Ovary (tissue), 9 donors: ENCODE results near the gene SGTA. TPM values are rescaled to one million over a fixed set of nuclear protein-coding genes. Genes with fewer than 3 reads are reported as not detected.

Source experiments
- DNase-seq, 5 donors: peaks; one replicate each; pipeline ENCODE4 v3.0.0-alpha.2; 2019 to 2020
- H3K27ac ChIP-seq, 2 donors: fragments of 200-600 bp; one replicate each; pipeline versions ENCODE4 v1.5.1 to v1.8.0; 2019 to 2022
- H3K27me3 ChIP-seq: fragments of 200-600 bp; one replicate; pipeline ENCODE4 v1.8.0; 2022
- H3K36me3 ChIP-seq: fragments of 200-600 bp; sonication (generic); one replicate; pipeline ENCODE4 v1.5.1; 2019
- H3K4me1 ChIP-seq: one replicate; pipeline ENCODE4 v1.8.1; 2013; ENCODE audit warnings: mild to moderate bottlenecking, moderate library complexity; ENCODE audit not compliant: insufficient read depth
- H3K4me3 ChIP-seq: fragments of 200-600 bp; sonication (generic); one replicate; pipeline ENCODE4 v1.5.1; 2017
- H3K9me3 ChIP-seq, 2 donors: fragments of 200-600 bp in 1 of 2; sonication (generic) in 1 of 2; one replicate each; pipeline versions ENCODE4 v1.5.1 to v1.8.1; 2013 to 2019; ENCODE audit warnings: mild to moderate bottlenecking in 1 of 2, moderate library complexity in 1 of 2
- CTCF ChIP-seq, 3 donors: fragments of 450-650 bp in 2 of 3; fragments of 200-600 bp in 1 of 3; IDR thresholded peaks; one replicate each; pipeline versions ENCODE4 v1.5.1 to v1.8.0; 2016 to 2022; ENCODE audit warnings: antibody characterized with exemption in 3 of 3, mild to moderate bottlenecking in 1 of 3
- EP300 ChIP-seq: sonication (generic); formaldehyde crosslinking; IDR thresholded peaks from one replicate; pipeline ENCODE4 v1.6.1; 2017; ENCODE audit warnings: antibody characterized with exemption
- POLR2A ChIP-seq: fragments of 450-650 bp; IDR thresholded peaks from one replicate; pipeline ENCODE4 v1.6.1; 2017; ENCODE audit warnings: antibody characterized with exemption, mild to moderate bottlenecking, moderate library complexity
- WGBS, 3 donors: extraction: QIAGEN DNeasy Blood & Tissue Kit in 1 of 3; methylation state at CpG; one replicate each; pipeline versions ENCODE4 v1.1.5 to v1.1.7; 2013 to 2017; 5-methylcytosine and 5-hydroxymethylcytosine counted together
- intact Hi-C, 4 donors: fragments of 100-400 bp; cut with DNase I; formaldehyde crosslinking; loops; one replicate each; pipeline versions ENCODE4 v1.11.0 to v1.15.1; 2022 to 2023
- polyA plus RNA-seq, 2 donors: library from polyadenylated mRNA; stranded (reverse); fragments of 200-250 nt in 1 of 2; fragments of 350-450 nt in 1 of 2; fragmentation: Illumina TruSeq in 1 of 2; extraction: RNeasy Lipid Tissue Mini Kit (QIAGEN cat#74804) in 1 of 2; gene quantifications; one replicate each; pipeline ENCODE4 v1.2.3, GENCODE V29; 2013 to 2014
- total RNA-seq, 7 donors: library from RNA; depleted of rRNA in 2 of 7; stranded (reverse); fragments of >200 nt in 2 of 7; fragmentation: NEBNext Ultra II Directional in 3 of 7; extraction: Animal tissue kit (Norgen Biotek cat#: 25700) in 3 of 7; gene quantifications; one replicate each; pipeline versions ENCODE4 v1.1.0 to v1.2.4, GENCODE V29; 2016 to 2023
- donor health status: DM: no; HTN: no; CAD: no; lungs with moderate emphysema.
- donor health status: DM: no; HTN: no; CAD: no.
- donor health status: Bipolar disorder and iron deficiency.
- donor health status: DM: yes; HTN: yes; CAD: no.
- donor health status: DM: no; HTN: no; CAD: no.
- donor health status: DM: yes; HTN: yes; CAD: no.

Gene SGTA
- total and polyA plus RNA-seq, 9 donors, result 27.0 to 65.5 (median 53.4) TPM

GRCh38 chr19:2813235-2814160 lies 30.4 kb upstream of the SGTA start:
- TF ChIP-seq POLR2A (no peak), EP300 (no peak), CTCF (IDR thresholded peaks at IDR 0.05) (no peak)
- Histone ChIP-seq H3K9me3 (no peaks in the 10 kb centered on the region), H3K36me3 (no peaks in the 10 kb centered on the region), H3K27ac (no peak overlapping the region), H3K27me3 (no peaks in the 10 kb centered on the region), H3K4me3 (no peak overlapping the region), H3K4me1 (no peaks in the 10 kb centered on the region)
- DNase-seq, result no peak
- 86 to 87% (median 86%) methylated on average over 25 to 35 of the region's 35 CpGs for WGBS, 3 donors
- intact Hi-C loops, result no loop called here

- TF ChIP-seq EP300 (no peak), POLR2A (no peak), CTCF (IDR thresholded peaks at IDR 0.05) (no peak)
- H3K4me3 ChIP-seq, result no peak overlapping the region
- no peak overlapping the region for H3K27ac ChIP-seq
- no peaks in the 10 kb centered on the region for H3K9me3 ChIP-seq
- H3K4me1 ChIP-seq, result no peaks in the 10 kb centered on the region
- no peaks in the 10 kb centered on the region for H3K27me3 ChIP-seq
- intact Hi-C loops, result no loop called here
- no peak for DNase-seq
- no peaks in the 10 kb centered on the region for H3K36me3 ChIP-seq
- WGBS, 3 donors, result 91 to 95% (median 93%) methylated on average over 27 to 37 of the region's 37 CpGs
Measured at GRCh38 chr19:2812414-2813234, 29.6 kb upstream of the SGTA start.

GRCh38 chr19:2811735-2812413 lies 28.8 kb upstream of the SGTA start:
- no peak for DNase-seq
- TF ChIP-seq POLR2A (no peak), EP300 (no peak), CTCF (IDR thresholded peaks at IDR 0.05) (no peak)
- Histone ChIP-seq H3K9me3 (no peaks in the 10 kb centered on the region), H3K27ac (no peak overlapping the region), H3K27me3 (no peaks in the 10 kb centered on the region), H3K36me3 (no peaks in the 10 kb centered on the region), H3K4me1 (no peaks in the 10 kb centered on the region), H3K4me3 (no peak overlapping the region)
- 87 to 90% (median 88%) methylated on average over 31 to 34 of the region's 34 CpGs for WGBS, 3 donors
- intact Hi-C loops, result no loop called here

GRCh38 chr19:2811221-2811722 lies 28.2 kb upstream of the SGTA start:
- no peak for DNase-seq
- no peaks in the 10 kb centered on the region for H3K27me3 ChIP-seq
- intact Hi-C loops, result no loop called here
- H3K27ac ChIP-seq, result no peak overlapping the region
- H3K9me3 ChIP-seq, result no peaks in the 10 kb centered on the region
- TF ChIP-seq CTCF (IDR thresholded peaks at IDR 0.05), result no peak
- TF ChIP-seq POLR2A, result no peak
- no peak for TF ChIP-seq EP300
- no peak overlapping the region for H3K4me3 ChIP-seq
- WGBS, 3 donors, result 94 to 96% (median 95%) methylated on average over 20 of the region's 20 CpGs
- H3K36me3 ChIP-seq, result no peaks in the 10 kb centered on the region
- no peaks in the 10 kb centered on the region for H3K4me1 ChIP-seq
